GM23248 (cell line): ENCODE measurements around the gene NFKBIB. TPM values are rescaled to one million over a fixed set of nuclear protein-coding genes. Genes with fewer than 3 reads are reported as not detected.
"Not testable (repeated sequence)": the region's sequence is repeated elsewhere in the genome, so short reads cannot be mapped to it uniquely, and the experiment has no call there.

Source experiments
- DNase-seq: peaks from one replicate; pipeline ENCODE4 v3.0.0-alpha.2; 2015
- H2AFZ ChIP-seq: fragments of 200-600 bp; sonication (generic); 2 replicates; pipeline ENCODE4 v1.6.1; 2016; ENCODE audit warnings: antibody characterized with exemption
- H3F3A ChIP-seq: fragments of 200-600 bp; sonication (generic); 2 replicates; pipeline ENCODE4 v1.6.1; 2016; ENCODE audit warnings: mild to moderate bottlenecking, antibody characterized with exemption, mixed run types; ENCODE audit not compliant: insufficient read depth
- H3K27ac ChIP-seq: fragments of 200-600 bp; sonication (generic); 2 replicates; pipeline ENCODE4 v1.5.1; 2016; ENCODE audit warnings: mild to moderate bottlenecking
- H3K27me3 ChIP-seq: fragments of 200-600 bp; sonication (generic); replicated peaks from 2 replicates; pipeline ENCODE4 v1.6.1; 2016; ENCODE audit warnings: mild to moderate bottlenecking; ENCODE audit not compliant: insufficient read depth
- H3K36me3 ChIP-seq: fragments of 200-600 bp; sonication (generic); 2 replicates; pipeline ENCODE4 v1.6.1; 2016; ENCODE audit warnings: low read depth, mild to moderate bottlenecking
- H3K4me1 ChIP-seq: fragments of 200-600 bp; sonication (generic); 2 replicates; pipeline ENCODE4 v1.6.1; 2016; ENCODE audit warnings: mild to moderate bottlenecking; ENCODE audit not compliant: insufficient read depth
- H3K4me2 ChIP-seq: fragments of 200-600 bp; sonication (generic); one replicate; pipeline ENCODE4 v1.6.1; 2016; ENCODE audit warnings: mild to moderate bottlenecking; ENCODE audit not compliant: unreplicated experiment
- H3K4me3 ChIP-seq: fragments of 200-600 bp; sonication (generic); 2 replicates; pipeline ENCODE4 v1.5.1; 2016; ENCODE audit warnings: mild to moderate bottlenecking
- H3K79me2 ChIP-seq: fragments of 200-600 bp; sonication (generic); 2 replicates; pipeline ENCODE4 v1.6.1; 2016; ENCODE audit warnings: mild to moderate bottlenecking; ENCODE audit not compliant: insufficient read depth
- H3K9ac ChIP-seq: fragments of 200-600 bp; sonication (generic); 2 replicates; pipeline ENCODE4 v1.6.1; 2016; ENCODE audit warnings: mild to moderate bottlenecking
- H3K9me2 ChIP-seq: fragments of 200-600 bp; sonication (generic); 2 replicates; pipeline ENCODE4 v1.6.1; 2016; ENCODE audit warnings: mixed run types, mild to moderate bottlenecking, moderate library complexity; ENCODE audit not compliant: insufficient read depth
- H3K9me3 ChIP-seq: fragments of 200-600 bp; sonication (generic); one replicate; pipeline ENCODE4 v1.6.1; 2017; ENCODE audit warnings: low read depth
- H4K20me1 ChIP-seq: fragments of 200-600 bp; sonication (generic); 2 replicates; pipeline ENCODE4 v1.6.0; 2016; ENCODE audit not compliant: insufficient read depth
- EZH2 ChIP-seq: fragments of 200-600 bp; sonication (generic); IDR thresholded peaks from 2 replicates; pipeline ENCODE4 v1.6.1; 2018; ENCODE audit warnings: antibody characterized with exemption, mild to moderate bottlenecking; ENCODE audit not compliant: insufficient read depth, poor library complexity, severe bottlenecking
- EZH2phosphoT487 ChIP-seq: fragments of 200-600 bp; sonication (generic); IDR thresholded peaks from 2 replicates; pipeline ENCODE4 v1.6.1; 2018; ENCODE audit warnings: antibody characterized with exemption, moderate library complexity, mild to moderate bottlenecking, low read depth; ENCODE audit not compliant: insufficient read depth
- WGBS, 2 experiments: methylation state at CpG; one replicate each; pipeline ENCODE4 v1.1.6; 2015 to 2017; ENCODE audit warnings: low lambda C conversion rate in 2 of 2, low coverage in 1 of 2; ENCODE audit errors: missing lambda C conversion rate in 2 of 2; 5-methylcytosine and 5-hydroxymethylcytosine counted together
- in situ Hi-C: fragments of 300-500 bp; cut with MboI; formaldehyde crosslinking; loops from 2 replicates; pipeline ENCODE4 v1.15.0; 2020
- polyA plus RNA-seq: library from polyadenylated mRNA; unstranded; fragments of >200 nt; fragmentation: Nextera tagmentation; extraction: Ambion mirVana; gene quantifications from 2 replicates; pipeline ENCODE4 v1.2.1, GENCODE V29; 2016
- total RNA-seq: library from RNA; depleted of rRNA; stranded (reverse); fragments of >200 nt; shearing (Covaris generic); gene quantifications from 2 replicates; pipeline ENCODE4 v1.2.3, GENCODE V29; 2014

NFKBIB gene
- total and polyA plus RNA-seq, 2 experiments from 2014 or later, result 12.8 to 18.0 TPM

DNA sequence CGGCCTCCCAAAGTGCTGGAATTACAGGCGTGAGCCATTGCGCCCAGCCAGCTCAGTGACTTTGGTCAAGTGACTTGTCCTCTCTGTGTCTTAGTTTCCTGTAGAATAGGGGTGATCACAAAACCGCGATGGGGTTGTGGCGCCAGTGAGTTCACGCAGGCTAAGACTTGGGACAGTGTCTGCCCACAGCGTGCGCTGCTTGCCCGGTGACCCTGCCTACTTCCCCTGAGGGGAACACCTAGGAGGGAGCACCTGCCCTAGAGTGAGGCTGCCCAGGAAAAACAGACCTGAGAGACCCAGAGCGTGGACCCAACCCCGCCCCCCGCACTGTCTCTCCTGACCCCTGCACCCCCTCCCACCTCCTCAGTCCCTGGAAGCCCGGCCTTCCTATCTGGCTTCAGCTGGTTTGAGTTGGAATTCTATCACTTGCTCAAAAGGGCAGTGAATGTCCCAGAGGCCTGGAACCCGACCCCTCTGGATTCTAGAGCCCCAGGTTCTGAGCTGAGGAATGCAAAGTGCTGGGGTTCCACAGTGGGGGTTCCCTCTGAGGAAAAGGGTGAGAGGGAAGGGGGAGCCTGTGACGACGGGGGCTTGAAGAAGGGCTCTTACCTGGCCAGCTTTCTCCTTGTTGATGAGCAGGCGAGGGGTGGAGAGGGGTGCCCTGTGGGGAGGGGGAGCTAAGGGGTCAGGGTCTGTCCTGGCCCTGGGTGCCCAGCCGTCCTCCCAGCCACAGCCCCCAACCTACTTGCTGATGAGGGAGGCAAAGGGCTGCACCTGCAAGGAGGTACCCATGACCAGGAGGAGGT lies 19.5 kb upstream of the NFKBIB start:
- H3K9me2 ChIP-seq, result no peaks in the 10 kb centered on the region
- H4K20me1 ChIP-seq, result no peaks in the 10 kb centered on the region
- no peak overlapping the region for H3K4me2 ChIP-seq
- no peaks in the 10 kb centered on the region for H3K27me3 ChIP-seq
- in situ Hi-C loops, result no loop called here
- no peaks in the 10 kb centered on the region for H3K4me1 ChIP-seq
- H3K4me3 ChIP-seq, result no peak overlapping the region
- WGBS, 2 experiments, result 89 to 93% methylated on average over 17 to 19 of the region's 19 CpGs
- H3K9ac ChIP-seq, result no peak overlapping the region
- no peaks in the 10 kb centered on the region for H3F3A ChIP-seq
- TF ChIP-seq EZH2phosphoT487, result no peak
- no peak for TF ChIP-seq EZH2
- DNase-seq, result no peak
- H3K36me3 ChIP-seq, result no peaks in the 10 kb centered on the region
- no peaks in the 10 kb centered on the region for H3K9me3 ChIP-seq
- no peaks in the 10 kb centered on the region for H3K79me2 ChIP-seq
- no peak overlapping the region for H2AFZ ChIP-seq
- H3K27ac ChIP-seq, result no peak overlapping the region

DNA sequence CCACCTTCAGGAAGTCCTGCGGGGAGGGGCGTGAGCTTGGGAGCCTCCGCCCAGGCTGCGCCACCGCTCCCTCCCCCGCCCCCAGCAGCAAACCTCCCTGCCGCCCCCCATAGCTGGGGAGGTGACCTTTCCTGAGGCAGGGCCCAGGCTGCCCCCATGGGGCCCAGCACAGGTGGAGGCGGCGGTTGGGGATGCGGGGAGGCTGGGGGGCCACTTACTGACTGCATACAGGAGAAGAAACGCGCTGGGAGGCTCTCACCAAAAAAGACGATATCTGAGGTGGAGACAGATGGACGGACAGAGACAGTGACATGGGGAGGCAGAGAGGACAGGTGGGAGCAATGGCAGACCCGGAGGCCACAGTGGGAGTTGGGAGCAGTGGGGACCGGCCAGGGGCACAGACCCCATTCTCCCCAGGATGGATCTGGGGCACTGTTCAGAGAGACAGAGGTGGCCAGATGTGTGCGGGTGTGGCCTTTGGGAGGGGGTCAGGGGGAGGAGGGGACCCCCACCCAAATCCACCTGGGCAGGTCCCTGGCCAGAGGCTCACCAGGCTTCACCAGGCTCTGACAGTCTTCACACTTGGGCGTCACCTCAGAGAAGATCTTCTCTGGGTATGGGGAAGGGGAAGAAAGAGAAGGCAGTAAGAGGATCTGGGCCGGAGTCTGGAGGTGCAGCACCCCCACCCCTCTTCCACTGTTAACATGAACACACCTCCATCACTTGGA lies 18.7 kb upstream of the NFKBIB start:
- no peak for DNase-seq
- H3K9ac ChIP-seq, result no peak overlapping the region
- no peaks in the 10 kb centered on the region for H3K36me3 ChIP-seq
- TF ChIP-seq EZH2phosphoT487 (no peak), EZH2 (no peak)
- H3K27me3 ChIP-seq, result no peaks in the 10 kb centered on the region
- H3K4me3 ChIP-seq, result no peak overlapping the region
- no peaks in the 10 kb centered on the region for H3F3A ChIP-seq
- no peaks in the 10 kb centered on the region for H3K79me2 ChIP-seq
- H3K9me3 ChIP-seq, result no peaks in the 10 kb centered on the region
- H3K27ac ChIP-seq, result no peak overlapping the region
- in situ Hi-C loops, result no loop called here
- no peaks in the 10 kb centered on the region for H3K9me2 ChIP-seq
- H2AFZ ChIP-seq, result no peak overlapping the region
- WGBS, 2 experiments, result 91 to 92% methylated on average over 9 to 19 of the region's 19 CpGs
- no peak overlapping the region for H3K4me2 ChIP-seq
- no peaks in the 10 kb centered on the region for H4K20me1 ChIP-seq
- no peaks in the 10 kb centered on the region for H3K4me1 ChIP-seq

DNA sequence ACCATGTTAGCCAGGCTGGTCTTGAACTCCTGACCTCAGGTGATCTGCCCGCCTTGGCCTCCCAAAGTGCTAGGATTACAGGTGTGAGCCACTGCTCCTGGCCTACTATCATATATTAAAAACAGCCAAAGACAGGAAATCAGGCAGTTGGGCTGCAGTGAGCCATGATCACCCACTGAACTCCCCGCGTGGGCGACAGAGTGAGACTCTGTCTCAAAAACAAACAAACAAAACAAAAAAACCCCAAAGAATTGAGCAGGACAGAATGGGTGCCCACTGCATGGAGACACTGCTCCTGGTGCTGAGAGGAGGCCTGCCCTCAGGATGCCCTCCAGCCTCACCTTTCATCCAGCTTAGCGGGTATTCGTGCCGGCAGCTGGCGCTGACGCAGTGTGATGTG lies 16.5 kb upstream of the NFKBIB start:
- H3K9ac ChIP-seq, result no peak overlapping the region
- H3K27ac ChIP-seq, result no peak overlapping the region
- no peaks in the 10 kb centered on the region for H3F3A ChIP-seq
- in situ Hi-C loops, result no loop called here
- H3K4me3 ChIP-seq, result no peak overlapping the region
- no peaks in the 10 kb centered on the region for H4K20me1 ChIP-seq
- 97 to 98% methylated on average over 9 of the region's 9 CpGs for WGBS, 2 experiments
- H3K4me1 ChIP-seq, result no peaks in the 10 kb centered on the region
- H2AFZ ChIP-seq, result no peak overlapping the region
- TF ChIP-seq EZH2 (no peak), EZH2phosphoT487 (no peak)
- no peaks in the 10 kb centered on the region for H3K36me3 ChIP-seq
- H3K4me2 ChIP-seq, result no peak overlapping the region
- H3K9me2 ChIP-seq, result no peaks in the 10 kb centered on the region
- H3K79me2 ChIP-seq, result no peaks in the 10 kb centered on the region
- no peak for DNase-seq
- no peaks in the 10 kb centered on the region for H3K9me3 ChIP-seq
- no peaks in the 10 kb centered on the region for H3K27me3 ChIP-seq

DNA sequence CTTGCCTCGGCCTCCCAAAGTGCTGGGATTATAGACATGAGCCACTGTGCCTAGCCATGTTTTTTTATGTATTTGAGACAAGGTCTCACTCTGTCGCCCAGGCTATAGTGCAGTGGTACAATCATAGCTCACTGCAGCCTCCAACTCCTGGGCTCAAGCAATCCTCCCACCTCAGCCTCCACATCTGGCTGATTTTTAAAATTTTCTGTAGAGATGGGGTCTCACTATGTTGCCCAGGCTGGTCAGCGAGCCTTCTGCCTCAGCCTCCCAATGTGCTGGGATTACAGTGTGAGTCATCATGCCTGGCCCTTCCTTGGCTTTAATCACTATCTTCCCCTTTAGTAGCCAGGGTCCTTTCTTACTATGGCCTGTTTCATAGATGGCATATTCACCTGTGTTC lies 15.1 kb upstream of the NFKBIB start:
- H3K27ac ChIP-seq, H3K9me2 ChIP-seq, H3K79me2 ChIP-seq, H3K4me1 ChIP-seq, H4K20me1 ChIP-seq, H2AFZ ChIP-seq, H3K9ac ChIP-seq, H3K4me3 ChIP-seq, H3F3A ChIP-seq, H3K4me2 ChIP-seq, DNase-seq, H3K27me3 ChIP-seq, in situ Hi-C loops, H3K9me3 ChIP-seq, H3K36me3 ChIP-seq: not testable (repeated sequence)
- WGBS, 2 experiments, result 86 to 88% methylated on average over 3 of the region's 3 CpGs
